GM23338 (cell line): ENCODE results near the gene ARL5A. TPM values are rescaled to one million over a fixed set of nuclear protein-coding genes. Genes with fewer than 3 reads are reported as not detected.

ENCODE experiments used
- ATAC-seq: fragments of 200-7000 bp; cut with Tn5 transposase; 3 replicates; pipeline ENCODE4 v1.9.1; 2020
- DNase-seq: peaks from one replicate; pipeline ENCODE4 v3.0.0-alpha.2; 2015; ENCODE audit warnings: low spot score
- H2AFZ ChIP-seq: fragments of 200-600 bp; sonication (generic); 2 replicates; pipeline ENCODE4 v1.8.0; 2016; ENCODE audit warnings: antibody characterized with exemption, mild to moderate bottlenecking, moderate library complexity
- H3F3A ChIP-seq: fragments of 200-600 bp; sonication (generic); replicated peaks from 2 replicates; pipeline ENCODE4 v1.8.0; 2017; ENCODE audit warnings: antibody characterized with exemption, mixed run types, low read depth
- H3K27ac ChIP-seq: fragments of 200-600 bp; sonication (generic); 2 replicates; pipeline ENCODE4 v1.6.1; 2016; ENCODE audit warnings: low read depth
- H3K27me3 ChIP-seq: fragments of 200-600 bp; sonication (generic); 2 replicates; pipeline ENCODE4 v1.8.0; 2016; ENCODE audit warnings: mild to moderate bottlenecking, mixed run types, moderate library complexity; ENCODE audit not compliant: insufficient read depth
- H3K36me3 ChIP-seq: fragments of 200-600 bp; sonication (generic); 2 replicates; pipeline ENCODE4 v1.8.0; 2016; ENCODE audit warnings: mild to moderate bottlenecking; ENCODE audit not compliant: insufficient read depth
- H3K4me1 ChIP-seq: fragments of 200-600 bp; sonication (generic); 2 replicates; pipeline ENCODE4 v1.8.0; 2016; ENCODE audit warnings: mild to moderate bottlenecking, moderate library complexity; ENCODE audit not compliant: insufficient read depth
- H3K4me2 ChIP-seq: fragments of 200-600 bp; sonication (generic); 2 replicates; pipeline ENCODE4 v1.7.1; 2017; ENCODE audit warnings: mixed run types
- H3K4me3 ChIP-seq: fragments of 200-600 bp; sonication (generic); 2 replicates; pipeline ENCODE4 v1.6.1; 2016; ENCODE audit warnings: mixed run types
- H3K79me2 ChIP-seq: fragments of 200-600 bp; sonication (generic); replicated peaks from 2 replicates; pipeline ENCODE4 v1.8.0; 2017; ENCODE audit warnings: mild to moderate bottlenecking; ENCODE audit not compliant: insufficient read depth
- H3K9me2 ChIP-seq: fragments of 200-600 bp; sonication (generic); 2 replicates; pipeline ENCODE4 v1.8.0; 2017; ENCODE audit not compliant: insufficient read depth
- H4K20me1 ChIP-seq: fragments of 200-600 bp; sonication (generic); replicated peaks from 2 replicates; pipeline ENCODE4 v1.8.0; 2017; ENCODE audit warnings: mild to moderate bottlenecking; ENCODE audit not compliant: insufficient read depth
- H3K27ac Mint-ChIP-seq: 2 replicates; pipeline ENCODE4 v1.8.0; 2020; ENCODE audit warnings: inconsistent platforms, mild to moderate bottlenecking, moderate library complexity, mixed read lengths
- H3K27me3 Mint-ChIP-seq: 3 replicates; pipeline ENCODE4 v1.8.0; 2022; ENCODE audit warnings: low read depth, mild to moderate bottlenecking, moderate library complexity, mixed read lengths, inconsistent platforms; ENCODE audit not compliant: insufficient read depth, poor library complexity
- H3K36me3 Mint-ChIP-seq: 3 replicates; pipeline ENCODE4 v1.8.0; 2021; ENCODE audit warnings: low read depth, mild to moderate bottlenecking, inconsistent platforms, moderate library complexity, mixed read lengths
- H3K4me1 Mint-ChIP-seq: 3 replicates; pipeline ENCODE4 v1.8.0; 2020; ENCODE audit warnings: mild to moderate bottlenecking, inconsistent platforms, mixed read lengths
- H3K4me3 Mint-ChIP-seq: 3 replicates; pipeline ENCODE4 v1.8.0; 2021; ENCODE audit warnings: moderate library complexity, mild to moderate bottlenecking, inconsistent platforms, mixed read lengths
- H3K9me3 Mint-ChIP-seq: 3 replicates; pipeline ENCODE4 v1.8.0; 2020; ENCODE audit warnings: moderate library complexity, mild to moderate bottlenecking, inconsistent platforms, mixed read lengths
- CREB1 ChIP-seq: fragments of 250-450 bp; sonication (Bioruptor Pico); IDR thresholded peaks from 2 replicates; pipeline ENCODE4 v1.5.0; 2020; ENCODE audit warnings: low read depth, mild to moderate bottlenecking, moderate library complexity
- STAT1 ChIP-seq: IDR thresholded peaks from one replicate; pipeline ENCODE4 v1.6.1; 2016; ENCODE audit warnings: antibody characterized with exemption; ENCODE audit not compliant: unreplicated experiment
- polyA plus RNA-seq: library from polyadenylated mRNA; unstranded; fragments of >200 nt; fragmentation: Nextera tagmentation; extraction: Ambion mirVana; gene quantifications from 2 replicates; pipeline ENCODE4 v1.2.1, GENCODE V29; 2016
- total RNA-seq: library from RNA; depleted of rRNA; stranded (reverse); fragments of >200 nt; shearing (Covaris generic); gene quantifications from 2 replicates; pipeline ENCODE4 v1.2.3, GENCODE V29; 2014; rRNA removed
- TF ChIP-seq, protein P1 (sequence below): IDR thresholded peaks from one replicate; pipeline ENCODE4 v1.6.1; 2018; ENCODE audit warnings: antibody characterized with exemption; ENCODE audit not compliant: unreplicated experiment

The ARL5A gene
- total and polyA plus RNA-seq, 2 experiments from 2014 or later, result 26.8 to 104 TPM

DNA sequence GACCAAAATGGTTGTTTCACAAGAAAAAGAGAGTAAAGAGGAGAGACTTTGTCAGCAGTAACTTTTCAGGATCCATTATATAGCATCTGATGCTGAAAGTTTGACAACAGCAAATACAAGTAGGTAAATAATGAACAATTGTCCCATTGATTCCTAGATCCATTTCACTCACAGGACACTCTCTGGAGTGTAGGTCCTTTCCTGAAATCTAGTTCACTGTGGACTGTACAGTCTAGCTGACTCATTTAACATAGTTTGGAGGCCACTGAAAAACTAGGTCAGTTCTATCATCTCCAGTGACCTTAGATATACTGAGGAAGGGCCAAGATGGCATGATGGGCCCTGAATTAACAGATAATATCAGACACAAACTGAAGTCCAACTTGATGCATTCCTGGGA, 74.7 kb downstream of the ARL5A start:
- Histone ChIP-seq H3K79me2 (no peaks in the 10 kb centered on the region), H3K4me3 (no peak overlapping the region), H3K4me1 (peaks cover 6% of the 10 kb centered on the region; the same call in 1 of the 2 replicates), H3F3A (no peaks in the 10 kb centered on the region), H3K36me3 (no peaks in the 10 kb centered on the region), H2AFZ (no peak overlapping the region), H3K27me3 (no peaks in the 10 kb centered on the region), H3K9me2 (peaks cover 14% of the 10 kb centered on the region), H3K4me2 (no peak overlapping the region), H3K27ac (no peak overlapping the region), H4K20me1 (no peaks in the 10 kb centered on the region)
- peaks cover 7% of the 10 kb centered on the region; the same call in 1 of the 3 replicates for H3K4me1 Mint-ChIP-seq
- H3K4me3 Mint-ChIP-seq, result no peak overlapping the region
- DNase-seq, result no peak
- no peaks in the 10 kb centered on the region for H3K36me3 Mint-ChIP-seq
- H3K27me3 Mint-ChIP-seq, result no peaks in the 10 kb centered on the region
- H3K9me3 Mint-ChIP-seq, result no peaks in the 10 kb centered on the region
- TF ChIP-seq, protein P1, sequence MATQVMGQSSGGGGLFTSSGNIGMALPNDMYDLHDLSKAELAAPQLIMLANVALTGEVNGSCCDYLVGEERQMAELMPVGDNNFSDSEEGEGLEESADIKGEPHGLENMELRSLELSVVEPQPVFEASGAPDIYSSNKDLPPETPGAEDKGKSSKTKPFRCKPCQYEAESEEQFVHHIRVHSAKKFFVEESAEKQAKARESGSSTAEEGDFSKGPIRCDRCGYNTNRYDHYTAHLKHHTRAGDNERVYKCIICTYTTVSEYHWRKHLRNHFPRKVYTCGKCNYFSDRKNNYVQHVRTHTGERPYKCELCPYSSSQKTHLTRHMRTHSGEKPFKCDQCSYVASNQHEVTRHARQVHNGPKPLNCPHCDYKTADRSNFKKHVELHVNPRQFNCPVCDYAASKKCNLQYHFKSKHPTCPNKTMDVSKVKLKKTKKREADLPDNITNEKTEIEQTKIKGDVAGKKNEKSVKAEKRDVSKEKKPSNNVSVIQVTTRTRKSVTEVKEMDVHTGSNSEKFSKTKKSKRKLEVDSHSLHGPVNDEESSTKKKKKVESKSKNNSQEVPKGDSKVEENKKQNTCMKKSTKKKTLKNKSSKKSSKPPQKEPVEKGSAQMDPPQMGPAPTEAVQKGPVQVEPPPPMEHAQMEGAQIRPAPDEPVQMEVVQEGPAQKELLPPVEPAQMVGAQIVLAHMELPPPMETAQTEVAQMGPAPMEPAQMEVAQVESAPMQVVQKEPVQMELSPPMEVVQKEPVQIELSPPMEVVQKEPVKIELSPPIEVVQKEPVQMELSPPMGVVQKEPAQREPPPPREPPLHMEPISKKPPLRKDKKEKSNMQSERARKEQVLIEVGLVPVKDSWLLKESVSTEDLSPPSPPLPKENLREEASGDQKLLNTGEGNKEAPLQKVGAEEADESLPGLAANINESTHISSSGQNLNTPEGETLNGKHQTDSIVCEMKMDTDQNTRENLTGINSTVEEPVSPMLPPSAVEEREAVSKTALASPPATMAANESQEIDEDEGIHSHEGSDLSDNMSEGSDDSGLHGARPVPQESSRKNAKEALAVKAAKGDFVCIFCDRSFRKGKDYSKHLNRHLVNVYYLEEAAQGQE, result no peak
- TF ChIP-seq CREB1 (no peak), STAT1 (no peak)
- no peak for ATAC-seq
- no peak overlapping the region for H3K27ac Mint-ChIP-seq

Other genes with a start within 250 kb of the ARL5A start
- 8.2 and 13.7 TPM in 2 replicates for gene NEB, start 93.9 kb downstream of the ARL5A start, total RNA-seq
- gene NEB, start 93.9 kb downstream of the ARL5A start, polyA plus RNA-seq, result 4.9 and 6.2 TPM in 2 replicates